Rectal smooth muscle tissue (tissue), 1 donor: Measurements from ENCODE around the gene POLR2A.

Experiments
- H3K27ac ChIP-seq: one replicate; pipeline ENCODE4 v1.7.0; 2013; ENCODE audit warnings: low read depth, low read length, inconsistent platforms
- H3K27me3 ChIP-seq: one replicate; pipeline ENCODE4 v1.7.0; 2013; ENCODE audit warnings: low read length; ENCODE audit not compliant: control insufficient read depth, insufficient read depth
- H3K36me3 ChIP-seq: one replicate; pipeline ENCODE4 v1.7.0; 2013; ENCODE audit warnings: low read length; ENCODE audit not compliant: control insufficient read depth, insufficient read depth
- H3K4me1 ChIP-seq: one replicate; pipeline ENCODE4 v1.7.0; 2013; ENCODE audit warnings: low read length; ENCODE audit not compliant: control insufficient read depth, insufficient read depth
- H3K4me3 ChIP-seq: one replicate; pipeline ENCODE4 v1.7.0; 2013; ENCODE audit warnings: low read length
- H3K9ac ChIP-seq: one replicate; pipeline ENCODE4 v1.7.0; 2013; ENCODE audit warnings: low read length

Gene POLR2A

DNA sequence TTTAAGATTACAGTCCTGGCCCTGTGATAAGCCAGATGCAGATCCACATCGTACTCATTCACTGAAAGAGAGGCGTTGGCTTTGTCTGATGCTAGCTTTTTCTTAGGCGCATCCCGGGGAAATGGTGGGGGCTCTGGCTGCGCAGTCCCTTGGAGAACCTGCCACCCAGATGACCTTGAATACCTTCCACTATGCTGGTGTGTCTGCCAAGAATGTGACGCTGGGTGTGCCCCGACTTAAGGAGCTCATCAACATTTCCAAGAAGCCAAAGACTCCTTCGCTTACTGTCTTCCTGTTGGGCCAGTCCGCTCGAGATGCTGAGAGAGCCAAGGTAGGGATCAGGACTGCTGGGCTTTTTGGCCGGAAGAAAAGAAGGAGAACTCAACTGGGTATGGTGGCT, 24.0 kb downstream of the POLR2A start:
- Histone ChIP-seq H3K27ac (no peak overlapping the region), H3K4me1 (no peaks in the 10 kb centered on the region), H3K27me3 (no peaks in the 10 kb centered on the region), H3K4me3 (no peak overlapping the region), H3K36me3 (peaks cover 56% of the 10 kb centered on the region), H3K9ac (no peak overlapping the region)

GRCh38 chr17:7508846-7509245, 24.7 kb downstream of the POLR2A start:
- Histone ChIP-seq H3K27me3 (no peaks in the 10 kb centered on the region), H3K4me1 (no peaks in the 10 kb centered on the region), H3K4me3 (no peak overlapping the region), H3K27ac (no peak overlapping the region), H3K36me3 (peaks cover 56% of the 10 kb centered on the region), H3K9ac (no peak overlapping the region)

DNA sequence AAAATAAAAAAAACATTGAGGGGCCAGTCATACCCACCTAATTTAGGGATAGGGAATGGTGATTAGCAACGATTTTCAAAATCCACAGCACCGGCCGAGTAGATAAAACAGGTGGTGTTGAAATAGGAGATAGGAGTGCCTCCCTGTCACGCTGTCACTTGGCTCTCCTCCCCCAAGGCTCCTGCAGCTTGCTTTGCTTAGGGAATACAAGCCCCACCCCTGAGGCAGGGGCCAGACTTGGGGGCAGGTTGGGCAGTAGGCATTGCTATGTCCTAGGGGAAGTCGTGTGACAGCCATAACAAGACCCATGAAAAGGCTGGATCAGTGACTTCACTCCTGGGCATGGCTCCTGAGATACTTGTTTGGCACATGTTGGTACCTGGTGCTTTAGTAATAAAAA, 25.8 kb downstream of the POLR2A start:
- H3K4me3 ChIP-seq = no peak overlapping the region
- no peaks in the 10 kb centered on the region for H3K27me3 ChIP-seq
- H3K27ac ChIP-seq = no peak overlapping the region
- no peaks in the 10 kb centered on the region for H3K4me1 ChIP-seq
- H3K9ac ChIP-seq = no peak overlapping the region
- peaks cover 54% of the 10 kb centered on the region for H3K36me3 ChIP-seq

DNA sequence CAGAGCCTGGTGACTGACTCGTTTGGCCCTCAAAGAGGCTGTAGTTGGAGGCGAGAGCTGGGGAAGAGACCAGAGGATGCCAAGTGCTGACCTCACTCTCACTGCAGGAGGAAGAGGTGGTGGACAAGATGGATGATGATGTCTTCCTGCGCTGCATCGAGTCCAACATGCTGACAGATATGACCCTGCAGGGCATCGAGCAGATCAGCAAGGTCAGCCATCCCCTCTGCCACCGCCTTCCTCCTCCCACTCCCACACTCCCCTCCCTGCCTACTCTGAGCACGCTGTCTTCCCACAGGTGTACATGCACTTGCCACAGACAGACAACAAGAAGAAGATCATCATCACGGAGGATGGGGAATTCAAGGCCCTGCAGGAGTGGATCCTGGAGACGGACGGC, 26.9 kb downstream of the POLR2A start:
- Histone ChIP-seq H3K4me1 (no peaks in the 10 kb centered on the region), H3K27me3 (no peaks in the 10 kb centered on the region), H3K36me3 (peaks cover 54% of the 10 kb centered on the region), H3K9ac (no peak overlapping the region), H3K27ac (no peak overlapping the region), H3K4me3 (no peak overlapping the region)

- H3K4me1 ChIP-seq = no peaks in the 10 kb centered on the region
- peaks cover 50% of the 10 kb centered on the region for H3K36me3 ChIP-seq
- H3K27ac ChIP-seq = no peak overlapping the region
- no peak overlapping the region for H3K9ac ChIP-seq
- no peak overlapping the region for H3K4me3 ChIP-seq
- no peaks in the 10 kb centered on the region for H3K27me3 ChIP-seq
These were observed 27.9 kb downstream of the POLR2A start for GRCh38 chr17:7512105-7512504.

- H3K4me3 ChIP-seq = no peak overlapping the region
- H3K4me1 ChIP-seq = no peaks in the 10 kb centered on the region
- H3K27ac ChIP-seq = no peak overlapping the region
- no peaks in the 10 kb centered on the region for H3K27me3 ChIP-seq
- peaks cover 49% of the 10 kb centered on the region for H3K36me3 ChIP-seq
- no peak overlapping the region for H3K9ac ChIP-seq
These were observed 28.8 kb downstream of the POLR2A start for GRCh38 chr17:7512824-7513540.

- no peak overlapping the region for H3K4me3 ChIP-seq
- no peak overlapping the region for H3K27ac ChIP-seq
- peaks cover 40% of the 10 kb centered on the region for H3K36me3 ChIP-seq
- H3K4me1 ChIP-seq = no peaks in the 10 kb centered on the region
- no peaks in the 10 kb centered on the region for H3K27me3 ChIP-seq
- H3K9ac ChIP-seq = no peak overlapping the region
These were observed 29.8 kb downstream of the POLR2A start for GRCh38 chr17:7513850-7514419.

GRCh38 chr17:7515911-7516610, 31.9 kb downstream of the POLR2A start:
- no peaks in the 10 kb centered on the region for H3K27me3 ChIP-seq
- no peaks in the 10 kb centered on the region for H3K4me1 ChIP-seq
- no peak overlapping the region for H3K27ac ChIP-seq
- no peak overlapping the region for H3K9ac ChIP-seq
- H3K4me3 ChIP-seq = no peak overlapping the region
- peaks cover 25% of the 10 kb centered on the region for H3K36me3 ChIP-seq

DNA sequence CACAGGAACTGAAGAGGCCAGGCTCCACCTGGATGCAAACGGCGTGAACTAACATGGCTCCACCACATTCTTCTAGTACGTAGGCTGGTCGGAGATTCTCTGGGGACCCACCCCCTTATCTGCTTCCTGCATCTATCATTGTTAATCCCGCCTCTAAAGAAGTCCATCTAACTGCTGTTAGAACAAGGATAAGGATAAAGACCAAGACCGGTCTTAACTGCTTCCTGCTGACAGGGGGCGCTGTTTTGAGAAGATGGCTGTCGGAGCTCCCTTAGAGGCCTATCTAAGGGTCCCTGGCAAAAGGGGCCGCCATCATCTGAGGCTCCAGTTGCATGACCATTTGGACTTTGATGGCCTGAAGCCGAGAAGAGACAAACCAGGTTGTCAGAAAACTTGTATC, 38.9 kb downstream of the POLR2A start:
- Histone ChIP-seq H3K27me3 (no peaks in the 10 kb centered on the region), H3K4me3 (no peak overlapping the region), H3K27ac (no peak overlapping the region), H3K4me1 (no peaks in the 10 kb centered on the region), H3K36me3 (no peaks in the 10 kb centered on the region), H3K9ac (no peak overlapping the region)

- Histone ChIP-seq H3K4me1 (no peaks in the 10 kb centered on the region), H3K27me3 (no peaks in the 10 kb centered on the region), H3K36me3 (no peaks in the 10 kb centered on the region), H3K9ac (no peak overlapping the region), H3K4me3 (no peak overlapping the region), H3K27ac (no peak overlapping the region)
These were observed 44.7 kb downstream of the POLR2A start for GRCh38 chr17:7528842-7529241.

DNA sequence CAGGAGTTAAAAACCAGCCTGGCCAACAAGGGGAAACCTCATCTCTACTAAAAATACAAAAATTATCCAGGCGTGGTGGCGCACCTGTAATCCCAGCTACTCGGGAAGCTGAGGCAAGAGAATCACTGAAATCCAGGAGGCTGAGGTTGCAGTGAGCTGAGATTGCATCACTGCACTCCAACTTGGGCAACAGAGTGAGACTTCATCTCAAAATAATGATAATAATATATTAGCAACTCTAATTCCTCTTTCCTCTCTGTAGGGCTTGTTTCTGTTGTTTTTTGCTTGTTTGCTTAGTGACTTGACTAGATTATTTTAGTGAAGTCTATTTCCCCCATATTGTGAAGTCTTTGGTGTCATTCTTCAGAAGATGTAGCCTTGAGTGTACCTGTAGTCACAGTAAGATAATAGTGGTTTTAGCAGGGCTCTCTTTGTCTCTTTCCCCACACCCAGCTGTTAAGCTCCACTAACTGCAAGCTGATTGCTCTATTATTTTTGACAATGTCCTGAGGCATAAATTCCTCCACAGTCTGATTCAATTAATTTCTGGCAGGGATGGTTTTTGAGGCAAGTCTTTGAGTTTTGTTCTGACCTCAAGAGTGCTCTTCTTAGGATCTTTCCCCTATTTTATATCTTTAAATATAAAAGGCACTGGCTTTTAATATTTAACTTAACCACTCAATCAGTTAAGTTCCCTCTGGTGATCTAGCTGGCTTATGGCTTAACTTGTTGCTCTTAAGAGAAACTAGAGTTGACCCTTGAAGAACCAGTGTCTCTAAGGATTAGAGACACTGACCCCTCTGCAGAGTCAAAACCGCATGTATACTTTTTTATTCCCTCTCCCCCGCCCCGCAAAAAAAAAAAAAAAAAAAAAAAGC, 46.1 kb downstream of the POLR2A start:
- Histone ChIP-seq H3K27ac (no peak overlapping the region), H3K27me3 (no peaks in the 10 kb centered on the region), H3K4me3 (no peak overlapping the region), H3K36me3 (no peaks in the 10 kb centered on the region), H3K9ac (no peak overlapping the region), H3K4me1 (no peaks in the 10 kb centered on the region)

DNA sequence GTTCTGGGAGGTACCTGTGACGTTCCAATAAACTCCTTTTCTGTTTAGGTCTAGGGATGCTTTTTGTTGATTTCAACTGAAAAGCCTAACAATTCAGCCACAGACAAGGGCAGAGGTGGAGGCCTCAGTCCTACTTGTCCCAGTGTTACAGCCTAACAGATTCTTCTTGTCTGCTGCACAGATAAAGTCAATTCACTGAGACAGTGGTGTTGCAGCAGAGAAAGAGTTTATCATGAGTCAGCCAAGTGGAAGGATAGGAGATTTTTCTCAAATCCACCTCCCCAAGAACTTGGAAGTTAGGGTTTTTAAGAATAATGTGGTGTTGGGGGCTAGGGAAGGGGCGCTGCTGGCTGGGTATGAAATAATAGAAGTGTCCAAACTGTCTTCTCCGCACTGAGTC, 53.9 kb downstream of the POLR2A start:
- no peak overlapping the region for H3K4me3 ChIP-seq
- no peak overlapping the region for H3K9ac ChIP-seq
- H3K36me3 ChIP-seq = no peaks in the 10 kb centered on the region
- no peaks in the 10 kb centered on the region for H3K4me1 ChIP-seq
- no peak overlapping the region for H3K27ac ChIP-seq
- H3K27me3 ChIP-seq = no peaks in the 10 kb centered on the region
